ENCODE data around the gene USP6NL. TPM values are rescaled to one million over a fixed set of nuclear protein-coding genes. Genes with fewer than 3 reads are reported as not detected.

Gene USP6NL
- total RNA-seq, 4 donors from 2014 or later = 10.4 to 14.9 (median 13.2) TPM

DNA sequence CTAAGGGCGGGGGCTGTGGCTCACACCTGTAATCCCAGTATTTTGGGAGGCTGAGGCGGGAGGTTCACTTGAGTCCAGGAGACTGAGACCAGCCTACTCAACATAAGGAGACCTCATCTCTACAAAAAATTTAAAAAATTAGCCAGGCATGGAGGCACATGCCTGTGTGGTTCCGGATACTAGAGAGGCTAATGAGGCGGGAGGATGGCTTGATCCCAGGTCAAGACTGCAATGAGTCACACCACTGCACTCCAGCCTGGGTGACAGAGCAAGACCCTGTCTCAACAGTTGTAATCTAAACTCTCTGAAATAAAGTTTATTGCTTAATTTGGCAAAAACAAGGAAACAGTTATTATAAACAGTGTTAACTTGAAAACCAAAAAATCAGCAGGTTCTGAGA, 123.3 kb downstream of the USP6NL start:
- intact Hi-C loops (cut with DNase I) = no loop called here

GRCh38 chr10:11483201-11484148, 128.0 kb downstream of the USP6NL start:
- TF ChIP-seq EP300 (IDR thresholded peaks at IDR 0.05) = no peak
- H3K27ac ChIP-seq (replicated peaks in 1 of 4) = no peak overlapping the region
- no peak overlapping the region for H3K4me3 ChIP-seq
- no peaks in the 10 kb centered on the region for H3K27me3 ChIP-seq
- intact Hi-C loops (cut with DNase I) = no loop called here
- peaks cover 0 to 17% (median 8%) of the 10 kb centered on the region in 4 donors for H3K36me3 ChIP-seq
- DNase-seq (ENCODE audit: extremely low spot score) = no peak
- no peaks in the 10 kb centered on the region for H3K4me1 ChIP-seq
- no peaks in the 10 kb centered on the region for H3K9me3 ChIP-seq
- WGBS = 93% methylated on average over 6 of the region's 6 CpGs

More for the DNA sequence above, 123.3 kb downstream of the USP6NL start:
- no peak for DNase-seq (ENCODE audit: extremely low spot score)
- TF ChIP-seq POLR2A (IDR thresholded peaks at IDR 0.05; ENCODE audit: low read depth) (no peak), EP300 (IDR thresholded peaks at IDR 0.05) (no peak), POLR2AphosphoS5 (IDR thresholded peaks at IDR 0.05) (no peak)
- TF ChIP-seq, protein P1, sequence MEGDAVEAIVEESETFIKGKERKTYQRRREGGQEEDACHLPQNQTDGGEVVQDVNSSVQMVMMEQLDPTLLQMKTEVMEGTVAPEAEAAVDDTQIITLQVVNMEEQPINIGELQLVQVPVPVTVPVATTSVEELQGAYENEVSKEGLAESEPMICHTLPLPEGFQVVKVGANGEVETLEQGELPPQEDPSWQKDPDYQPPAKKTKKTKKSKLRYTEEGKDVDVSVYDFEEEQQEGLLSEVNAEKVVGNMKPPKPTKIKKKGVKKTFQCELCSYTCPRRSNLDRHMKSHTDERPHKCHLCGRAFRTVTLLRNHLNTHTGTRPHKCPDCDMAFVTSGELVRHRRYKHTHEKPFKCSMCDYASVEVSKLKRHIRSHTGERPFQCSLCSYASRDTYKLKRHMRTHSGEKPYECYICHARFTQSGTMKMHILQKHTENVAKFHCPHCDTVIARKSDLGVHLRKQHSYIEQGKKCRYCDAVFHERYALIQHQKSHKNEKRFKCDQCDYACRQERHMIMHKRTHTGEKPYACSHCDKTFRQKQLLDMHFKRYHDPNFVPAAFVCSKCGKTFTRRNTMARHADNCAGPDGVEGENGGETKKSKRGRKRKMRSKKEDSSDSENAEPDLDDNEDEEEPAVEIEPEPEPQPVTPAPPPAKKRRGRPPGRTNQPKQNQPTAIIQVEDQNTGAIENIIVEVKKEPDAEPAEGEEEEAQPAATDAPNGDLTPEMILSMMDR (IDR thresholded peaks at IDR 0.05) = no peak
- Histone ChIP-seq H3K27ac (replicated peaks in 1 of 4) (no peak overlapping the region), H3K4me1 (no peaks in the 10 kb centered on the region), H3K4me3 (no peak overlapping the region), H3K9me3 (no peaks in the 10 kb centered on the region), H3K27me3 (no peaks in the 10 kb centered on the region), H3K36me3 (peaks cover 10 to 37% (median 22%) of the 10 kb centered on the region in 4 donors)
- 96% methylated on average over 4 of the region's 4 CpGs for WGBS

GRCh38 chr10:11482306-11482705, 129.1 kb downstream of the USP6NL start:
- H3K4me3 ChIP-seq = no peak overlapping the region
- no peak for DNase-seq (ENCODE audit: extremely low spot score)
- H3K27me3 ChIP-seq = no peaks in the 10 kb centered on the region
- H3K27ac ChIP-seq (replicated peaks in 1 of 4) = no peak overlapping the region
- intact Hi-C loops (cut with DNase I) = no loop called here
- TF ChIP-seq POLR2A (IDR thresholded peaks at IDR 0.05; ENCODE audit: low read depth) (no peak), EP300 (IDR thresholded peaks at IDR 0.05) (no peak), POLR2AphosphoS5 (IDR thresholded peaks at IDR 0.05) (no peak)
- TF ChIP-seq, protein P1 (IDR thresholded peaks at IDR 0.05) = no peak
- no peaks in the 10 kb centered on the region for H3K9me3 ChIP-seq
- peaks cover 0 to 17% (median 8%) of the 10 kb centered on the region in 4 donors for H3K36me3 ChIP-seq
- no peaks in the 10 kb centered on the region for H3K4me1 ChIP-seq

- Histone ChIP-seq H3K4me1 (no peaks in the 10 kb centered on the region), H3K9me3 (no peaks in the 10 kb centered on the region), H3K36me3 (peaks cover 0 to 17% (median 8%) of the 10 kb centered on the region in 4 donors), H3K27ac (replicated peaks in 1 of 4) (no peak overlapping the region), H3K4me3 (no peak overlapping the region), H3K27me3 (no peaks in the 10 kb centered on the region)
- WGBS = 94% methylated on average over 4 of the region's 4 CpGs
- intact Hi-C loops (cut with DNase I) = no loop called here
- DNase-seq (ENCODE audit: extremely low spot score) = no peak
- TF ChIP-seq, protein P1 (IDR thresholded peaks at IDR 0.05) = no peak
- TF ChIP-seq POLR2AphosphoS5 (IDR thresholded peaks at IDR 0.05) = no peak
- no peak for TF ChIP-seq EP300 (IDR thresholded peaks at IDR 0.05)
- TF ChIP-seq POLR2A (IDR thresholded peaks at IDR 0.05; ENCODE audit: low read depth) = no peak
These were observed 130.8 kb downstream of the USP6NL start for GRCh38 chr10:11480687-11481086.

DNA sequence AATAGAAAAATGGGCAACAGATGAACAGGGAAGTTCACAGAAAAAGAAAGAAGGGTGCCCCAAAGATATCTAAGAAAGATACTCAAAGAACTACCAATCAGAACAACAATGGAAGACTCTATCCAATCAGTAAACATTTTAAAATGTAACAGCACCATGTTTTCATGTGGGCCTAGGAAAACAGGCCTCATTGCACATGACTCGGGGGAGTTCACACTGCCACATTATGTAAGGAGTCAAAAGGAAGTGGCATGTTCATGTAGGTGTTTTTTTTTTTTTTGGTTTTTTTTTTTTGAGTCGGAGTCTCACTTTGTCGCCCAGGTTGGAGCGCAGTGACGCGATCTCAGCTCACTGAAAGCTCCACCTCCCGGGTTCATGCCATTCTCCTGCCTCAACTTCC, 132.2 kb downstream of the USP6NL start:
- H3K36me3 ChIP-seq = peaks cover 0 to 10% (median 2%) of the 10 kb centered on the region in 4 donors
- intact Hi-C loops (cut with DNase I) = no loop called here
- WGBS = 93% methylated on average over 7 of the region's 7 CpGs

More for the DNA sequence above, 132.2 kb downstream of the USP6NL start:
- Histone ChIP-seq H3K27ac (replicated peaks in 1 of 4) (no peak overlapping the region), H3K4me3 (no peak overlapping the region), H3K9me3 (no peaks in the 10 kb centered on the region), H3K4me1 (no peaks in the 10 kb centered on the region), H3K27me3 (no peaks in the 10 kb centered on the region)
- DNase-seq (ENCODE audit: extremely low spot score) = no peak
- TF ChIP-seq EP300 (IDR thresholded peaks at IDR 0.05) (no peak), POLR2AphosphoS5 (IDR thresholded peaks at IDR 0.05) (no peak), POLR2A (IDR thresholded peaks at IDR 0.05; ENCODE audit: low read depth) (no peak)
- TF ChIP-seq, protein P1 (IDR thresholded peaks at IDR 0.05) = no peak

Data from esophagus muscularis mucosa (tissue), 4 donors.